ENCODE measurements around the gene POFUT2. TPM values are rescaled to one million over a fixed set of nuclear protein-coding genes. Genes with fewer than 3 reads are reported as not detected.

POFUT2 gene
- total RNA-seq, 1 donor from 2014 or later = 42.7 TPM

GRCh38 chr21:45250914-45251634 is 36.6 kb downstream of the POFUT2 start:
- no peak for DNase-seq (ENCODE audit: low spot score)

DNA sequence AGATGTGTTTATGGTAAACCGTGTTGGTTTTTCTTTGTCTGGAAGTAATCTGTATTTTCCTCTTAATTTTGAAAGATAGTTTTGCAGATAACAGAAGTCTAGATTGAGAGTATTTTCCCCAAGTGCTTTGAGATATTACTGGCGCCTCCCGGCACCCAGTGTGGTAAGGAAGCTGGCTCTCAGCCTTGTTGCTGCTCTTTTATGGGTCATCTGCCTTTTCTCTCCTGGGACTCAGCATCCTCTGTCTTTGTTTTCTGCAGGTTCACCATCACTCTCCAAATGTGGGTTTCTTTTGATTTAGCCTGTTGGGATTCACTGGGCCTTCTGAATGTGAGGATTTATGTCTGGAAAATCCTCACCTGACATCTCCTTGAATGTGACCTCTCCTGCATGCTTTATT is 37.4 kb downstream of the POFUT2 start:
- no peak for DNase-seq (ENCODE audit: low spot score)

DNA sequence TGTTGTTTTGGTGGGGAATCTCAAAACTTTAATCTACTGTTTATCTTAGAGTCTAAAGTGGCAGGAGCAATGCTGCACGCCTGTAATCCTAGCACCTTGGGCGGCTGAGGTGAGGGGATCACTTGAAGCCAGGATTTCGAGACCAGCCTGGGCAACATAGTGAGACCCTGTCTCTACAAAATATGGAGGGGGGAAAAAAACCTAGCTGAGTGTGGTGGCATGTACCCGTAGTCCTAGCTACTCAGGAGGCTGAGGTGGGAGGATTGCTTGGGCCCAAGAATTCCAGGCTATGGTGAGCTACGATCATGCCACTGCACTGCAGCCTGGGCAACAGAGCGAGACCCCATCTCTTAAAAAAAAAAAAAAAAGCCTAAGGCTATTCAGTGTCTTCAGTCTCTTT is 38.1 kb downstream of the POFUT2 start:
- DNase-seq (ENCODE audit: low spot score) = no peak

- no peak for DNase-seq (ENCODE audit: low spot score)
Measured at GRCh38 chr21:45248893-45249381, 38.8 kb downstream of the POFUT2 start.

- DNase-seq (ENCODE audit: low spot score) = no peak
Measured at GRCh38 chr21:45248301-45248892, 39.3 kb downstream of the POFUT2 start.

GRCh38 chr21:45246386-45247320 is 41.0 kb downstream of the POFUT2 start:
- no peak for DNase-seq (ENCODE audit: low spot score)

DNA sequence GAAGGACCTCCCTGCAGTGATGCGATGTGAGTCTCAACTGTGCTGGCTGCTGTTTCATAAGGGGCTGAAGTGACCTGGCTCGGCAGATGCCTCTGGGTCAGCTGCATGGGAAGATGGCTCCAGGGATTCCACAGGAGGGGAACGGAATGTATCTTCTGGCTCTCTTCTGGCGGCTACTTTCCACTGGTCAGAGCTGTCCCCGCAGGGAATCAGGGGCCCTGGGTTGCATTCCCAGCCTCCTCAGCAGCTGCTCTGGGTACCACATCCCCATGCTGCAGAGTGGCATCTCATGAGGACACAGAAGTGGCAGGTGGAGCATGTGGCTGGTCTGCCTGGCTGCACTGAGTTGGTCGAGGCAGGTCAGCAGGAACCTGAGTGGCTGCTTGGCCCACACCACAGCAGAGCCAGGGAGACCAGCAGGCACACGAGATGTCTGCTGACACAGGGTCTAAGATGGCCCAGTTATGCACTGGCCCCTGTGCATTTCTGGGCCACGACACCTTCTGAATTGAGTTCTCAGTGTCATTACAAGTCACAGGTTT is 42.8 kb downstream of the POFUT2 start:
- DNase-seq (ENCODE audit: low spot score) = no peak

DNA sequence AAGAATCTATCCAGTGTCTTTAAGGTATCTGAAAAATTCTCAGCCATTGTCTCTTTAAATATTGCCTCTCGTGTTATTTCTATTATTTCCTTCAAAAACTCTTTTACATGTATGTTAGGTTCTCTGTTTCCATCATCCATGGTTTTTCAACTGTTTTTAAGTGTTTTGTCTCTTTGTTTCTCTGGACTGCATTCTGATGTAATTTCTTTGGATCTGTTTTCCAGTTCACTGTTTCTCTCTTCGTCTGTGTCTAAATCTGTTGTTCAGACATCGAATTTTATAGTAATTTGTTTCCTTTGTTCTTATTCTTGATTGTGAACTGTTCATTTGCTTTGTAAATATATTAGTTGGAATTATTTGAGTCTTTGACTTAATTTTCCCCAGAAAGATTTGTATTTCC is 44.1 kb downstream of the POFUT2 start:
- no peak for DNase-seq (ENCODE audit: low spot score)

GRCh38 chr21:45241357-45241756 is 46.3 kb downstream of the POFUT2 start:
- no peak for DNase-seq (ENCODE audit: low spot score)

- DNase-seq (ENCODE audit: low spot score) = no peak
Measured at GRCh38 chr21:45237401-45237800, 50.3 kb downstream of the POFUT2 start.

- no peak for DNase-seq (ENCODE audit: low spot score)
Measured at GRCh38 chr21:45236481-45236880, 51.2 kb downstream of the POFUT2 start.

GRCh38 chr21:45235488-45235887 is 52.2 kb downstream of the POFUT2 start:
- DNase-seq (ENCODE audit: low spot score) = no peak

GRCh38 chr21:45234965-45235364 is 52.7 kb downstream of the POFUT2 start:
- DNase-seq (ENCODE audit: low spot score) = no peak

DNA sequence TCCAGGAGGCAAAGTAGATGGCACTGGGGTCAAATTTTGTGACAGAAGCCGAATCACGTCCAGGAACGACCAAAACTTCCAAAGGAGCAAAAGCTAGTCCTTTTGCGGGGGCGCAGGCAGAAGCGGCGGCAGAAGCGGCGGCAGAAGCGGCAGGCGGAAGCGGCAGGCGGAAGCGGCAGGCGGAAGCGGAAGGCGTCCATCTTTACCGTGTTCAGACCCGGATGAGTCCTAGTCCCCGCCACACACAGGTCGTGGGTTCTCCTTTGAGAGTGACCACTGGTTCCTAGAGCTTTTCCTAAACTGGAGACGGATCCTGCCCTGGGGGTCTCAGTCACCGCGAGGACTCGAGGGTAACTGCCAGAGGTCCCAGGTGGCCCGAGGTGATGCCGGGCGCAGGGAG is 53.6 kb downstream of the POFUT2 start:
- no peak for DNase-seq (ENCODE audit: low spot score)

GRCh38 chr21:45231705-45232104 is 56.0 kb downstream of the POFUT2 start:
- DNase-seq (ENCODE audit: low spot score) = no peak

GRCh38 chr21:45228656-45229240 is 58.9 kb downstream of the POFUT2 start:
- DNase-seq (ENCODE audit: low spot score) = no peak

DNA sequence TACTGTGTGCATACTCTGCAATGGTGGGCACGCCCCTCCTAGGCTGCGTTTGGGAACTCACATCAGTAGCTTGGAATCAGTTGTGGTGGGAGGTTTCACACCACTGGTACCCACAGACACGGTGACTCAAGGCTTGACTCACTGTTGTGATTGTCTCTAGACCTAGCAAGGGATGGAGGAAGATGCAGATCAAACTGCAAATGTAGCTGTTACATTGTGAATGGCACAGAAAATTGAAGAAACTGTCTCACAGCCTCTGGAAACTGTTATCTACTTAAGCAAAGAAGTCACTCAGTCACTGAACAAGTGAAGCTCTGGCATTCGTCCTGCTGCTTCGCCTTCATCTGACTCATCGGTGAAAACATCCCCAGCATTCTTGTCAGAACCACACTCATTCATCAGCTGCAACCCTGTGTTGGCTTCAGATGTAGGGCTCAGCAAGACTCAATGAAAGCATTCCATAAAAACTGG is 59.5 kb downstream of the POFUT2 start:
- DNase-seq (ENCODE audit: low spot score) = no peak

DNA sequence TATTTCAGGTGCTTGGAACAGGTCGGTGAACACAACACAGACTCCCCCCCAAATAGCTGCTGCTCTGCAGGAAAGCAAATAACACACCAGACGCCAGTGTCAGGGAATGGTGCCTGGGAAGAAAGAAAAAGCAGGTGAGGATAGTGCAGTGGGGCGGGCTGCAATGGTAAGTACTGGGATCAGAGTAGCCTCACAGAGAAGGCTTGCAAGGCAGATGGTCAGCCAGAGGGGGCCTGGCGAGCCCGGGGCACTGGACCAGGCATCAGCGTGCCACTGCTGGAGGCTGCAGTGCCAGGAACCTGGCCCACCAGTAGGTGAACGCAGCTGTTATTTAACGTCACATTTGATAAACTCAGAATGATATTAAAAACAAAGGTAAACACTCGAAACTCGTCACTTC is 60.0 kb downstream of the POFUT2 start:
- no peak for DNase-seq (ENCODE audit: low spot score)

- no peak for DNase-seq (ENCODE audit: low spot score)
Measured at GRCh38 chr21:45226540-45227326, 61.0 kb downstream of the POFUT2 start.

- DNase-seq (ENCODE audit: low spot score) = no peak
Measured at GRCh38 chr21:45225741-45226327, 61.9 kb downstream of the POFUT2 start.

Measured in mucosa of gallbladder (tissue), 1 donor.